Measurements from ENCODE around the gene LBP. TPM values are rescaled to one million over a fixed set of nuclear protein-coding genes. Genes with fewer than 3 reads are reported as not detected.

The LBP gene
- total and polyA plus RNA-seq, 2 donors (not counting 1 experiment from before 2014, with no cell fraction given): not detected

- Histone ChIP-seq H3K79me2 (ENCODE audit: control insufficient read depth, insufficient read depth, low read length) (no peaks in the 10 kb centered on the region), H2AFZ (ENCODE audit: insufficient read depth, low read depth, low read length, poor library complexity, severe bottlenecking) (no peak overlapping the region), H3K9me3 (ENCODE audit: control extremely low read depth in 1 of 3, control insufficient read depth in 2 of 3, insufficient read depth in 1 of 3, low read length in 2 of 3) (peaks cover 0 to 6% (median 0%) of the 10 kb centered on the region in 3 donors), H3K4me2 (replicated peaks; ENCODE audit: low read depth, low read length, poor library complexity, severe bottlenecking) (no peak overlapping the region), H3K4me1 (ENCODE audit: control insufficient read depth in 2 of 2, insufficient read depth in 2 of 2, low read length in 2 of 2) (peaks cover 4 to 8% of the 10 kb centered on the region in 2 donors), H3K27ac (ENCODE audit: low read length in 2 of 2) (no peak overlapping the region), H4K20me1 (ENCODE audit: control insufficient read depth, insufficient read depth, low read length, poor library complexity, severe bottlenecking) (no peaks in the 10 kb centered on the region), H3K36me3 (replicated peaks in 1 of 2; ENCODE audit: control extremely low read depth in 1 of 2, control insufficient read depth in 1 of 2, extremely low read depth in 1 of 2, insufficient read depth in 2 of 2, low read length in 1 of 2) (no peaks in the 10 kb centered on the region), H3K4me3 (ENCODE audit: control extremely low read depth in 1 of 5, extremely low read depth in 1 of 5, insufficient read depth in 1 of 5, low read depth in 2 of 5, low read length in 4 of 5) (no peak overlapping the region), H3K9ac (ENCODE audit: low read length) (no peak overlapping the region), H3K27me3 (replicated peaks in 1 of 4; ENCODE audit: control extremely low read depth in 1 of 4, control insufficient read depth in 3 of 4, insufficient read depth in 4 of 4, low read length in 3 of 4) (peaks cover 0 to 33% (median 15%) of the 10 kb centered on the region in 4 experiments)
- H3K4me1 Mint-ChIP-seq: peaks cover 12% of the 10 kb centered on the region
- no peaks in the 10 kb centered on the region for H3K9me3 Mint-ChIP-seq (ENCODE audit: insufficient read depth)
- ChIA-PET POLR2A (no interaction called here), CTCF (no interaction called here)
- H3K27ac Mint-ChIP-seq: no peak overlapping the region
- ATAC-seq (ENCODE audit: low read depth) (no peak), DNase-seq (no peak)
- intact Hi-C loops (cut with micrococcal nuclease): no loop called here
- TF ChIP-seq CTCF (IDR thresholded peaks at IDR 0.05) (no peak), EZH2 (IDR thresholded peaks at IDR 0.05; ENCODE audit: borderline replicate concordance, insufficient read depth, low read depth, low read length, poor library complexity, severe bottlenecking) (no peak)
- peaks cover 49% of the 10 kb centered on the region for H3K27me3 Mint-ChIP-seq
- WGBS (ENCODE audit: insufficient coverage): 83% methylated on average over 2 of the region's 3 CpGs
- H3K4me3 Mint-ChIP-seq: no peak overlapping the region
Observed at GRCh38 chr20:38301309-38301708, 45.0 kb upstream of the LBP start.

- H3K4me3 ChIP-seq (ENCODE audit: control extremely low read depth in 1 of 5, extremely low read depth in 1 of 5, insufficient read depth in 1 of 5, low read depth in 2 of 5, low read length in 4 of 5): no peak overlapping the region
- Mint-ChIP-seq H3K9me3 (ENCODE audit: insufficient read depth) (no peaks in the 10 kb centered on the region), H3K4me3 (no peak overlapping the region), H3K27ac (no peak overlapping the region), H3K4me1 (peaks cover 12% of the 10 kb centered on the region), H3K27me3 (peaks cover 62% of the 10 kb centered on the region)
- intact Hi-C loops (cut with micrococcal nuclease): no loop called here
- no peak overlapping the region for H3K9ac ChIP-seq (ENCODE audit: low read length)
- TF ChIP-seq CTCF (IDR thresholded peaks at IDR 0.05) (no peak), EZH2 (IDR thresholded peaks at IDR 0.05; ENCODE audit: borderline replicate concordance, insufficient read depth, low read depth, low read length, poor library complexity, severe bottlenecking) (no peak)
- no peaks in the 10 kb centered on the region for H4K20me1 ChIP-seq (ENCODE audit: control insufficient read depth, insufficient read depth, low read length, poor library complexity, severe bottlenecking)
- H3K36me3 ChIP-seq (replicated peaks in 1 of 2; ENCODE audit: control extremely low read depth in 1 of 2, control insufficient read depth in 1 of 2, extremely low read depth in 1 of 2, insufficient read depth in 2 of 2, low read length in 1 of 2): no peaks in the 10 kb centered on the region
- ATAC-seq (ENCODE audit: low read depth) (no peak), DNase-seq (no peak)
- H3K4me1 ChIP-seq (ENCODE audit: control insufficient read depth in 2 of 2, insufficient read depth in 2 of 2, low read length in 2 of 2): peaks cover 4 to 8% of the 10 kb centered on the region in 2 donors
- no peaks in the 10 kb centered on the region for H3K79me2 ChIP-seq (ENCODE audit: control insufficient read depth, insufficient read depth, low read length)
- WGBS (ENCODE audit: insufficient coverage): 22% methylated on average over 5 of the region's 11 CpGs
- peaks cover 0 to 6% (median 0%) of the 10 kb centered on the region in 3 donors for H3K9me3 ChIP-seq (ENCODE audit: control extremely low read depth in 1 of 3, control insufficient read depth in 2 of 3, insufficient read depth in 1 of 3, low read length in 2 of 3)
- H3K4me2 ChIP-seq (replicated peaks; ENCODE audit: low read depth, low read length, poor library complexity, severe bottlenecking): no peak overlapping the region
- POLR2A ChIA-PET: no interaction called here
- no peak overlapping the region for H3K27ac ChIP-seq (ENCODE audit: low read length in 2 of 2)
- H2AFZ ChIP-seq (ENCODE audit: insufficient read depth, low read depth, low read length, poor library complexity, severe bottlenecking): no peak overlapping the region
- CTCF ChIA-PET: no interaction called here
- H3K27me3 ChIP-seq (replicated peaks in 1 of 4; ENCODE audit: control extremely low read depth in 1 of 4, control insufficient read depth in 3 of 4, insufficient read depth in 4 of 4, low read length in 3 of 4): peaks cover 0 to 39% (median 18%) of the 10 kb centered on the region in 4 experiments
Observed at GRCh38 chr20:38302786-38303185, 43.5 kb upstream of the LBP start.

All from B cell (primary cell).